Jurkat, Clone E6-1 (cell line): ENCODE measurements around the gene RNF121.
A peak's percentile ranks its signal among the peaks of the same experiment; 100 is the strongest.

Experiments
- DNase-seq: peaks from one replicate; pipeline ENCODE4 v3.0.0-alpha.2; 2011; ENCODE audit warnings: low read depth, low spot score
- H3K4me3 ChIP-seq: 2 replicates; pipeline ENCODE4 v1.5.1; 2011; ENCODE audit warnings: mild to moderate bottlenecking, low read length, control low read depth, moderate library complexity

Gene RNF121

GRCh38 chr11:71933141-71933933 is 4.5 kb downstream of the RNF121 start:
- no peak for DNase-seq
- no peak overlapping the region for H3K4me3 ChIP-seq

- H3K4me3 ChIP-seq = no peak overlapping the region
- DNase-seq = peak; percentile 11
These were observed 5.4 kb downstream of the RNF121 start for GRCh38 chr11:71934213-71934612.

DNA sequence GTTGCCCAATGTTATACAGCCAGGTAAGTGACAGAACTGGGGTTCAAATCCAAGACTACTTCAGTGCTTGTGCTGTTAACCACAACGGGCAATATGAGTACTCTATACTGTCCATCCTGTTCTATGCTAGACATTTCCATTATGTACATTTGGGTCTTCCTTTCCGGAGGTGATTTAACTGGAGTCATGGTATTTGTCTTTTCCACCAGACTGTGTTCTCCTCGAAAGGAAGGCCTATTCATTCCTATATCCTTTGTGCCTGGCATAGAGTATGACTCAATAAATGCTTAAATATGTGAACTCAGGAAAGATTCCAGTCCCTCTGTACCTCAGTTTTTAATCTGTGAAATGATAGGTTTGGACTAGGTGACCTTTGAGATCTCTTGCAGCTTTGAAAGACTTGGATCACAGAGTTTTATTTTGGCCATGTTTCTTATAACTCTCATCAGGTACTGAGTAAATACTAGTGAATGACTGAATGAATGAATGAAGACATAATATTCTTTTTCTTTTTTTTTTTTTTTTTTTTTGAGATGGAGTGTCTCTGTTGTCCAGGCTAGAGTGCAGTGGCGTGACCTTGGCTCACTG is 6.6 kb downstream of the RNF121 start:
- no peak for DNase-seq

DNA sequence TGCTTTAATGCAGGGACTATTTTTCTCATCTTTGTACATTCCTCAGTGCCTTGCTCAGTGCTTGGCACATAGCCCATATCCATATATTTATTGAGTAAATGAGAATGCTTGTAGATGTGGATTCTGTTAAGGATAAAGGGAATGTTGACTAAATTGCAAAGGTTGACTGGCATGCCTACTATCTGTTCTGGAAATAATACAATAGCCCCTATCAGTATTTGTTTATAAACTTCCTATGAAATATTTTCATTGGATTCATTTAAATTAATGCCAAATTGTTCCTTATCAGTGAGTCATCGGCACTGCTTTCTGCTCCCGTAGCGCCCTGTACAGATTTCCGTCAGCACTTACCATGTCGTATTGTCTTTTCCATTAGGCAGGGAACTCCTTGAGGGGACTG is 8.0 kb downstream of the RNF121 start:
- H3K4me3 ChIP-seq = no peak overlapping the region
- DNase-seq = no peak

More for the DNA sequence above, 6.6 kb downstream of the RNF121 start:
- no peak overlapping the region for H3K4me3 ChIP-seq

DNA sequence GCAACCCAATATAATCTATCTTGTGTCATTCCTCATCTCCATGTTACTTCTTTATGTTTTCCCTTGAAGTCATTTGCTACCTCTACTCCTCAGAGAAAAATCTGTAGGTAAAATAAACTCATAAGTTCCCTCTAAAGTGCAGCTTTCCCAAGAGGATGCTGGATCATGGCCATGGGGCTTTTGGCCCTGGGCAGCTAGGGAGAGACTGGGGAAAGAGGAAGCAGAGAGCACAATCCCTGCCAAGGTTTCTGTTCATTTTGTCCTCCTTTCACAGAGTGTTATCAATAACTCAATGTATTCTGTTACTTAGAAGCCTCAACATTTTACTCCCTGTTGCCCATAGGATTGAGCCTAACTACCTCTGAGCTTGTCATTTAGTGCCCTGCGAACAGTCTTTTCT is 9.0 kb downstream of the RNF121 start:
- no peak for DNase-seq
- H3K4me3 ChIP-seq = no peak overlapping the region

DNA sequence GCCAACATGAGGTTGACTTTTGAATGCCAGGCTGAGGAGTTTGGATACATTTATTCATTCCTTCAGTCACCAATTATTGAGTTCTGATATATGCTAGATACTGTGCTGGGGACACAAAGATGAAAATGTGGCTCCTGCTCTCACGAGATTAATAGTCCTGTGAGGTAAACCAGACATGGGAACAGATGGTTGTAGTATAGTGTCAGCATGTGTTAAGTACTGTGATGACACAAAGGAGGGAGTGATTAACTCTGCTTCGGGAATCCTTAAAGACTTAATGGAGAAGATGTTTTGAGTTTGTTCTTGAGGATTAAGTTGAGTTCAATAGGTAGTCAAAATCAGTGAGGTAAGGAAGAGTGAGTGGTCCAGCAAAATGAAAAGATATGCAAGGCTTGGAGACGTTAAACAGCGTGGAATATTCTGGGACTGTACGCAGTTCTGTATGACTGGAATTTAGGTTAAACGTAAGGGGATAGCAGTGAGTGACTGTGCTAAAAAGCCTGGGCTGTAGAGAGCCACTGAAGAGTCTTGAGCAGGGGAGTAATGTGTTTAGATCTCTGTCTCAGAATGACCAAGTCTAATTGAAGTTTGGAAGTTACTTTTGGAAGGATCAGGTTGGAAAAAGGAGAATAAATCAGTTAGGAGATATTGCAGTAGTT is 11.8 kb downstream of the RNF121 start:
- no peak overlapping the region for H3K4me3 ChIP-seq
- DNase-seq = no peak

GRCh38 chr11:71946144-71946571 is 17.3 kb downstream of the RNF121 start:
- no peak for DNase-seq
- H3K4me3 ChIP-seq = no peak overlapping the region

GRCh38 chr11:71947498-71947897 is 18.7 kb downstream of the RNF121 start:
- no peak overlapping the region for H3K4me3 ChIP-seq
- no peak for DNase-seq

DNA sequence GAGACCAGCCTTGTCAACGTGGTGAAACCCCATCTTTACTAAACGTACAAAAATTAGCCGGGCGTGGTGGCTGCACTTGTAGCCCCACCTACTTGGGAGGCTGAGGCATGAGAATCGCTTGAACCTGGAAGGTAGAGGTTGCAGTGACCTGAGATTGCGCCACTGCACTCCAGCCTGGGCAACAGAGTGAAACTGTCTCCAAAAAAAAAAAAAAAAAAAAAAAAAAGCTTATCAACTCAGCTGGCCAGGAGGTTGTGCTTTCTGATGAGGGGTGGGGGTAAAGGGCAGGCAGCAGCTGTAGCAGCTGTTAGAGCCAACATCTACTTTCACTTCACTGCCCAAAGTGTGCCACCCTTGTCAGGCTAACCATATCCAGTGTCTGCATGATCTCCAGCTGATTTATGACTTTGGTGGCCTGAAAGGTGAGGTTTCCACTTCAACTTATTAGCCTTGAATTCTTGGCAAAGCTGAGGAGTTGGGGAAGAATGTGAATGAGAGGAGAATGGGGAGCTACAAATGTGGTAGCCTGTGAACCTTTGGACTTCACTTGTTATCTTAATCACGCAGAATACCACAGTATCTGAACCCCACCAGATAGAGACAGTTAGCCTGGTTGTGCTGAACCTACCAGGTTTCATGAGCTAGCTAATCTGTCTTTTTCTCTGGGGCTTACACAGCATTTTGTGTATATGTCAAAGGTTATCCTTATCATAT is 19.6 kb downstream of the RNF121 start:
- DNase-seq = no peak
- no peak overlapping the region for H3K4me3 ChIP-seq

- DNase-seq = no peak
- H3K4me3 ChIP-seq = no peak overlapping the region
These were observed 20.2 kb downstream of the RNF121 start for GRCh38 chr11:71949034-71949433.

DNA sequence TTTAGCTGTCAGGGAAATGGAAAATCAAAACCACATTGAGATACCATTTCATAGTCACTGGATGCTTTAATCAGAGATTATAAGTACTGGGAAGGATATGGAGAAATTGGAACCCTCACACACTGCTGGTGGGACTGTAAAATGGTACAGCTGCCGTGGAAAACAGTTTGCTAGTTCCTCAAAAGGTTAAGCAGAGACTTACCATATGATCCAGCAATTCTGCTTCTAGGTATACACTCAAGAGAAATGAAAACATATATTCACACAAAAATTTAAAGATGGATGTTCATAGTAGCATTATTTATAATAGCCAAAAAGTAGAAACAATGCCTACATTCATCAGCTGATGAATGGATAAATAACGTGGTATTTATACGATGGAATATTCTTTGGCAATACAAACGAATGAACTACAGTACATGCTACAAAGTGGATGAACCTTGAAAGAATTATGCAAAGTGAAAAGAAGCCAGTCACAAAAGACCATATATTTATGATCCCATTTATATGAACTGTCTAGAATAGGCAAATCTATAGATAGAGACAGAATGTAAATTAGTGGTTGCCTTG is 23.0 kb downstream of the RNF121 start:
- no peak for DNase-seq
- H3K4me3 ChIP-seq = no peak overlapping the region

GRCh38 chr11:71955898-71956456 is 27.1 kb downstream of the RNF121 start:
- no peak overlapping the region for H3K4me3 ChIP-seq
- DNase-seq = no peak

DNA sequence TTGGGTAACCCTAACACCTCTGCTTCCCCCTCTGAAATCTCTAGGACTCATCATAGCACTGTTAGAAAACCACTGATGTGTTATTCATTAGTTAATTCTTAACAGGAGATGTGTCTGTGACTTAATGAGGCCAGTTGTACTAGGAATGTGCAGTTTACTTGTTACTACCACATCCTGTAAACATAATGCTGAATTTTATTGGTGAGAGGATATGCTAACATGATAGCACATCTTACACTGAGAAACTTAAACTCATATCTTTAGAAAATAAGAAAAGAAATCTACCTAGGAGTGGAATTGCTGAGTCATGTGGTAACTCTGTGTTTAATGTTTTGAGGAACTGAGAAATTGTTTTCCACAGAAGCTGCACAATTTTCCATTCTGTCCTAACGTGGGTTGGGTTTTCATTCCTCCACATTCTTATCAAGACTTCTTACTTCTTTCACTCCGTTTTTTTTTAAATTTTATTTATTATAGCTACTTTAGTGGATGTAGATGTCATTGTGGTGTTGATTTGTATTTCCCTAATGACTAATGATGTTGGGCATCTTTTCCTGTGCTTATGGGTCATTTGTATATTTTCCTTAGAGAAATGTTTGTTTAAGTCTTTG is 33.7 kb downstream of the RNF121 start:
- no peak overlapping the region for H3K4me3 ChIP-seq
- DNase-seq = no peak

DNA sequence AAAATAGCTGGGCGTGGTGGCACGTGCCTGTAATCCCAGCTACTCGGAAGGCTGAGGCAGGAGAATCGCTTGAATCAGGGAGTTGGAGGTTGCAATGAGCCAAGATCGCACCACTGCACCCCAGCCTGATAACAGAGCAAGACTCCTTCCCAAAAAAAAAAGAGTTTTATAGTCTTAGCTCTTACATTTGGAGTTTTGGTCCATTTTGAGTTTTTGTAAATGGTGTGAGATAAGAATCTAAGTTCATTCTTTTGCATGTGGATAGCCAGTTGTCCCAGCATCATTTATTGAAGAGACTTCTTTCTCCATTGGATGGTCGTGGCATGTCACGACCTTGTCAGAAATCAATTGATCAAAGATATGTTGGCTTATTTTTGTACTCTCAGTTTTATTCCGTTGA is 34.6 kb downstream of the RNF121 start:
- H3K4me3 ChIP-seq = no peak overlapping the region
- no peak for DNase-seq

DNA sequence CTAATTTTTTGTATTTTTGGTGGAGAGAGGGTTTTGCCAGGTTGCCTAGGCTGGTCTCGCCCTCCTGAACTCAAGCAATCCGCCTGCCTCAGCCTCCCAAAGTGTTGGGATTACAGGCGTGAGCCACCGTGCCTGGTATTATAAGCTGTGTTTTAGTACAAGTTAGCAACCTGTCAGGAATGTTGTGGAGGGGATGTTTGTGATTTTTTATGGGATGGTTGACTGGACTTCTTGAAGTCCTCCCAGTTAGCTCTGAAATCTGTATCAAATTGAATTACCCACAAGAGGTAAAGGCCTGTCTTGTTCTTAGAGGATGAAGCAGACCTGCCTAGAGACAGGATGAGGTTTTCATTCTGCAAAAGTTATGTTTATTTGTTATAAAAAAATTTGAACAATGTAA is 35.8 kb downstream of the RNF121 start:
- no peak overlapping the region for H3K4me3 ChIP-seq
- no peak for DNase-seq

DNA sequence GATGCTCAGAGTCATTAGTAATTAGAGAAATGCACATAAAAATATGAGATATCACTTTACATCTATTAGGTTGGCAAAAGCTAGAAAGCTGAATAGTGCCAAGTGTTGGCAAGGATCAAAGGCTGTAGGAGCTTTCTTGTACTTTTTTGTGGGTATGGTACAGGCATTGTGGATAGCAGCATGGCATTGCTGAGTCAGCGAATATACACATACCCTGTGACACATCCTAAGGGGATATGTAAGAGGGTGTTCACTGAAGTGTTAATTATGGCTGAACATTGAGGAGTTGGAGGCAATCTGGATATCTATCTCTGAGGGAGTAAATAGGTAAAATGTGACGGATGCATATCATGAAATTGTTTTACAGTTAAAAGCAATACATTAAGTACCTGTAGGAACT is 42.8 kb downstream of the RNF121 start:
- no peak overlapping the region for H3K4me3 ChIP-seq
- DNase-seq = peak; percentile 6

DNA sequence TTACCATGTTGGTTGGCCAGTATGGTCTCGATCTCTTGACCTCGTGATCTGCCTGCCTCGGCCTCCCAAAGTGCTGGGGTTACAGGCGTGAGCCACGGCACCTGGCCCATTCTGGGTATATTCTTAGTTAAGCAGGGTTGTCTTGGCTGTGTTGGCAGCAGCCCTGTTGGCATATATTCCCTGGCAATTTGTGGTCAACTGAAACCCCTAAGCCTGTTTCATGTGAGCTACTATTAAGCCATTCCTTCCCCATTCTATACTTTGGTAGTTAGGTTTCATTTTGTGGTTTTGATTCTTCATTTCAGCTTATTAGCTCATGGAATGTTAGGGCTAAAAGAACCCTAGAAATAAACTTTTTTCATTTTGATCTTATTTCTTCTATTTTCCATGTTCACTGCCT is 47.7 kb downstream of the RNF121 start:
- DNase-seq = no peak
- H3K4me3 ChIP-seq = no peak overlapping the region

DNA sequence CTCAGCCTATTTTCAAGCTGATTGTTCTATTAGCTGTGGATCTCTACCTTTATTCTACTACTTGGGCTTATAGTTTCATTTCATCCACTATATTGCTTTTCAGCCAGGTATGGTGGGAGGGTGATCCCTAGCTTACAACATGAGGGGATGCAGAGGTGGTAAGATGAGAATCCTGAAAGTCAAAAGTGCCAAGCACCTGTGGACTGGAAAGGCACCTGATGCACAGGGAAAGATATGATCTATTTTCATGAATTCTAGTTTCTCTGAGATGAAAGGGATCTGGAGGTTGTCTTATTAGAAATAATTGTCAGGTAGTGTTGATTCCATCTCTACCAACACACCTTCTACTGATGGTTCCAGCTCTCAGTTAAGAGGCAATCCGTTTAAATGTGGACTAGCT is 48.2 kb downstream of the RNF121 start:
- no peak overlapping the region for H3K4me3 ChIP-seq
- no peak for DNase-seq
